ENCODE data around the gene CDC45. TPM values are rescaled to one million over a fixed set of nuclear protein-coding genes. Genes with fewer than 3 reads are reported as not detected.
A peak's percentile ranks its signal among the peaks of the same experiment; 100 is the strongest.

CDC45 gene
- total RNA-seq, 1 donor: 10.4 TPM

DNA sequence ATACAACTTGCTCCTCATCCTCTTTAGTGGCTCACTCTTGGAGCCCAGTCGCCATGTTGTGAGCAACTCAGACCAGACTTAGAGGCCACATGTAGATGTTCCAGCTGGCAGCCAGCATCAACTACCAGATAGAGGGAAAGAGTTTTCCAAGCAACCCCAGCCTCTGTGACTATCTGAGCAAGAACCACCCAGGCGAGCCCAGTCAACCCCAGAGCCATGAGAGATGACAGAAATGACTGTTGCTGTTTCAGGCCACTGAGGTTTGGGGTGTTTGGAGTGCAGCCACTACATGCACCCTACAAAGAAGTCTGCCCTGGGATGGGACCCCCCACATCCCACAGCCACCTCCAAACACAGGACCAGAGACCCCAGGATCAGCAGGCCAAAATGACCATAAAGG is 69.2 kb downstream of the CDC45 start:
- DNase-seq (ENCODE audit: low read depth): no peak
- H3K4me3 ChIP-seq (ENCODE audit: low read depth, low read length): no peak overlapping the region
- TF ChIP-seq, protein P1, sequence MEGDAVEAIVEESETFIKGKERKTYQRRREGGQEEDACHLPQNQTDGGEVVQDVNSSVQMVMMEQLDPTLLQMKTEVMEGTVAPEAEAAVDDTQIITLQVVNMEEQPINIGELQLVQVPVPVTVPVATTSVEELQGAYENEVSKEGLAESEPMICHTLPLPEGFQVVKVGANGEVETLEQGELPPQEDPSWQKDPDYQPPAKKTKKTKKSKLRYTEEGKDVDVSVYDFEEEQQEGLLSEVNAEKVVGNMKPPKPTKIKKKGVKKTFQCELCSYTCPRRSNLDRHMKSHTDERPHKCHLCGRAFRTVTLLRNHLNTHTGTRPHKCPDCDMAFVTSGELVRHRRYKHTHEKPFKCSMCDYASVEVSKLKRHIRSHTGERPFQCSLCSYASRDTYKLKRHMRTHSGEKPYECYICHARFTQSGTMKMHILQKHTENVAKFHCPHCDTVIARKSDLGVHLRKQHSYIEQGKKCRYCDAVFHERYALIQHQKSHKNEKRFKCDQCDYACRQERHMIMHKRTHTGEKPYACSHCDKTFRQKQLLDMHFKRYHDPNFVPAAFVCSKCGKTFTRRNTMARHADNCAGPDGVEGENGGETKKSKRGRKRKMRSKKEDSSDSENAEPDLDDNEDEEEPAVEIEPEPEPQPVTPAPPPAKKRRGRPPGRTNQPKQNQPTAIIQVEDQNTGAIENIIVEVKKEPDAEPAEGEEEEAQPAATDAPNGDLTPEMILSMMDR (IDR thresholded peaks at IDR 0.05; ENCODE audit: insufficient read depth, low read depth, low read length): no peak

DNA sequence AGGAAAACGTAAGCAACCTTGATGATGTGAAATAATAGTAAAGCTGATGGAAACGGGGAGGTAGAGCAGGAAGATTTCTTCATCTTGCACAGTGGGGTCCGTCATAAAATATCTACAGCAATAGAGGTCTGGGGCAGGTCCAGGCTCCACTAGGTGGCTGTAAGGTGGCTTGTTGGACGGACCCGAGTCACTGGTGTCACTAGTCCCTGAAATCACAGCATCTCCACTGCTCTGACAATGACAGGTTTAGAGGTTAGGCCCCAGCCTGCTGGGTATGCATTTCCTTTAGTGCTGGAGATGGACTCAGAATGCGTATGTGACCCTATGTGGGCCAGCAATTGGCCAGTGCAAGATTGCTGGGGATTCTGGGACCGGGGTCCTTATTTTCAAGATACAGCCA is 69.7 kb downstream of the CDC45 start:
- TF ChIP-seq, protein P1 (IDR thresholded peaks at IDR 0.05; ENCODE audit: insufficient read depth, low read depth, low read length): no peak
- DNase-seq (ENCODE audit: low read depth): no peak
- H3K4me3 ChIP-seq (ENCODE audit: low read depth, low read length): no peak overlapping the region

DNA sequence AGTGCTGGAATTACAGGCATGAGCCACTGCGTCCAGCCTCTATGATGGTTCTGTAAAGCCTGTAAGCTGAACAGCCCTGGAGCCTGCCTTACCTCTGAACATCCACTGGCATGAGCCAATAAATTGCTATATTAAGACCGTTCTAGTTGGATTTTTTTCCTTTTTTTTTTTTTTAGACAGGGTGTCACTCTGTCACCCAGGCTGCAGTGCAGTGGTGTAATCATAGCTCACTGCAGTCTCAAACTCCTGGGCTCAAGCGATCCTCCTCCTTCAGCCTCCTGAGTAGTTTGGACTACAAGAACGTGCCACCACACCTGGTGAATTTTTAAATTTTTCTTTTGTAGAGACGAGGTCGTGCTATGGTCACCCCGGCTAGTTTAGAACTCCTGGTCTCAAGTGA is 70.7 kb downstream of the CDC45 start:
- TF ChIP-seq, protein P1 (IDR thresholded peaks at IDR 0.05; ENCODE audit: insufficient read depth, low read depth, low read length): no peak
- DNase-seq (ENCODE audit: low read depth): no peak
- no peak overlapping the region for H3K4me3 ChIP-seq (ENCODE audit: low read depth, low read length)

DNA sequence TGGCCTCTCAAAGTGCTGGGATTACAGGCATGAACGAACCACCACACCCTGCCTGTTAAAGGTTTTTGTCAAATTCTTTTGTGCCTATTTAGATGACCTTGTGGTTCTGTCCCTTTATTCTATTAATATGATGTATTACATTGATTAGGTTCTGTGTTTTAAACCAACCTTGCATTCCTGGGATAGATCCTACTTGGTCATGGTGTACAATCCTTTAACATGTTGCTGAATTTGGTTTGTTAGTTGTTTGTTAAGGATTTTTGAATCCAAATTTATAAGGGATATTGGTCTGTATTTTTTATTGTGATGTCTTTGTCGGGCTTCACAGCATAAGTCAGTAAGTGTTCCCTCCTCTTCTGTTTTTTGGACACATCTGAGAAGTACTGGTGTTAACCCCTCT is 73.5 kb downstream of the CDC45 start:
- no peak for DNase-seq (ENCODE audit: low read depth)
- TF ChIP-seq, protein P1 (IDR thresholded peaks at IDR 0.05; ENCODE audit: insufficient read depth, low read depth, low read length): no peak
- H3K4me3 ChIP-seq (ENCODE audit: low read depth, low read length): no peak overlapping the region

DNA sequence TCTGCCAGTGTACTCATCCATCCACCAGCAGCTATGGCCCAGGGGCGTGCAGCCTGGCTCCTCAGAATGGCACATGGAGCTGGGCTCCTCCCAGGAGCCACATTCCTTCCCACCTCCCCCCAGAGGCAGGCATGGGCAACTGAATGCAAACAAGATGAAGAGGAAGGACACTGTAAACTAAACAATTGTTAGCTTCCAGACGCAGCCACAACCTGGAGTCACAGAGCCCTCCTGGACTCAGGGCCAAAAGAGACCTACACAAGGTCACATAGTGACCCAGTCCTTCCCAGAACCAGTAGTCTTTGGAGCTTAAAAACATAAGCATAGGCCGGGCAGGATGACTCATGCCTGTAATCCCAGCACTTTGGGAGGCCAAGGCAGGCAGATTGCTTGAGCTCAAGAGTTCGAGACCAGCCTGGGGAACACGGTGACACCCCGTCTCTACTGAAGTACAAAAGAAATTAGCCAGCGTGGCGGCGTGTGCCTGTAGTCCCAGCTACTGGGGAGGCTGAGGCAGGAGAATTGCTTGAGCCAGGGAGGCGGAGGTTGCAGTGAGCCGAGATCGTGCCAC is 75.2 kb downstream of the CDC45 start:
- no peak overlapping the region for H3K4me3 ChIP-seq (ENCODE audit: low read depth, low read length)
- TF ChIP-seq, protein P1 (IDR thresholded peaks at IDR 0.05; ENCODE audit: insufficient read depth, low read depth, low read length): peak; percentile 31
- peak; percentile 29 for DNase-seq (ENCODE audit: low read depth)

DNA sequence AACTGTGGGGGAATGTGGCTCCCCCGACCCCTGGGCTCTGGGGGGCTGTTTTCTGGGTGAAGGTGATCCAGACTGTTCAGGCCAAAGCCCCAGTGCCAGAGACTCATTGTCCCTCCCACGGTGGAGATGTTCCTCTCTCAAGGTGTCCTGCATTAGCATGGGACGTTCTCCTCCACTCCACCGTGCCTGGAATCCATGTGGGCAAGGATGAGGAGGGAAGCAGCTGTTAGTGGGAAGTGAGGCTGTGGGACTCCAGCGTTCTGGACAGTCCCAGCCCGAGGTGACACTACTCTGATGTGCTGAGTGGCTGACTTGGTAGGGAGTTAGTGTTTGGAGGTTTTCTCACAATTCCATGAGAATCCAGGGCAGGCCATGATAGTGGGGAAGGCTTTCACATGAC is 75.9 kb downstream of the CDC45 start:
- H3K4me3 ChIP-seq (ENCODE audit: low read depth, low read length): no peak overlapping the region
- TF ChIP-seq, protein P1 (IDR thresholded peaks at IDR 0.05; ENCODE audit: insufficient read depth, low read depth, low read length): no peak
- DNase-seq (ENCODE audit: low read depth): no peak

DNA sequence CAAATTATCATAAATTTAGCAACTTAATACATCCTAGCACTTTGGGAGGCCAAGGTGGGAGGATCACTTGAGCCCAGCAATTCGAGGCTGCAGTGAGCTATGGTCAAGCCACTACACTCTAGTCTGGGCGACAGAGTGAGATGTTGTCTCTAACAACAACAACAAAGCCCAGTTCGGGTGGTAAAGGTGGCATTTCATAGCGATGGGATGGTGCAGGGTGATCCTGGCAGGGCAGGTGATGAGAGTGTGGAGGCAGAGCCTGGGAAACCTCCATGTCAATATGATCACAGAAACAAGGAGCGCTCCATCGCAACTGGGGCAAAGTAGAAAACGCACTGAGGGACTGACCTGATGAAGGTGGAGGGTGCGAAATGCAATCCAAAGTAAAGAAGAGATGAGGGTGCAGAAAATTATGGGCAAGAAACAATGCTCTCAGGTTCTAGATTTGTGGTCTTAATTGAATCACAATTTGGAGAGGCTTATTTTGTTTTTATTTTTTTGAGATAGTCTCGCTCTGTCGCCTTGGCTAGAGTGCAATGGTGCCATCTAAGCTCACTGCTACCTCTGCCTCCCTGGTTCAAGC is 77.3 kb downstream of the CDC45 start:
- DNase-seq (ENCODE audit: low read depth): no peak
- no peak overlapping the region for H3K4me3 ChIP-seq (ENCODE audit: low read depth, low read length)
- TF ChIP-seq, protein P1 (IDR thresholded peaks at IDR 0.05; ENCODE audit: insufficient read depth, low read depth, low read length): no peak

Data from fibroblast of villous mesenchyme (primary cell).